HG03457 (cell line): ENCODE data around the gene SLC2A3.
A peak's percentile ranks its signal among the peaks of the same experiment; 100 is the strongest.
"Not testable (repeated sequence)": the region's sequence is repeated elsewhere in the genome, so short reads cannot be mapped to it uniquely, and the experiment has no call there.

Experiments
- ATAC-seq: cut with Tn5 transposase; IDR thresholded peaks from one replicate; pipeline ENCODE4 v1.9.1; 2021; ENCODE audit warnings: moderate number of reproducible peaks; ENCODE audit not compliant: unreplicated experiment

The SLC2A3 gene

GRCh38 chr12:7935590-7936581, at the start of gene SLC2A3:
Gene SLC2A3, minus strand, starts transcription at chr12:7936187. Its CDS starts 153 bp downstream, at chr12:7936034.
- ATAC-seq, result no peak

DNA sequence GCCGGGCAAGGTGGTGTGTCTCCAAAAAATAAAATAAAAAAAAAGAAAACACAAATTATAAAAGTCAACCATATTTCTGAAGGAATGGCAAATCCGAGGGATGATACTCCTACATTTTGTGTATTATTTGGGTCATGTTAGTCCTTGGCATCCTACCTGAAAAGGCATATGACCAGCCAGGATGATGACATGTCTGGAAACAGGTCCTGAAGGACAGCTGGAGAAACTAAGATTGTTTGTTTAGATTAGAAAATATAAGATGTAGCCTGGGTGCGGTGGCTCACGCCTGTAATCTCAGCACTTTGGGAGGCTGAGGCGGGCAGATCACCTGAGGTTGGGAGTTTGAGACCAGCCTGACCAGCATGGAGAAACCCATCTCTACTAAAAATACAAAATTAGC, 48.9 kb upstream of the SLC2A3 start:
- ATAC-seq, result no peak

- not testable (repeated sequence) for ATAC-seq
Observed at GRCh38 chr12:7983460-7983859, 47.5 kb upstream of the SLC2A3 start.

DNA sequence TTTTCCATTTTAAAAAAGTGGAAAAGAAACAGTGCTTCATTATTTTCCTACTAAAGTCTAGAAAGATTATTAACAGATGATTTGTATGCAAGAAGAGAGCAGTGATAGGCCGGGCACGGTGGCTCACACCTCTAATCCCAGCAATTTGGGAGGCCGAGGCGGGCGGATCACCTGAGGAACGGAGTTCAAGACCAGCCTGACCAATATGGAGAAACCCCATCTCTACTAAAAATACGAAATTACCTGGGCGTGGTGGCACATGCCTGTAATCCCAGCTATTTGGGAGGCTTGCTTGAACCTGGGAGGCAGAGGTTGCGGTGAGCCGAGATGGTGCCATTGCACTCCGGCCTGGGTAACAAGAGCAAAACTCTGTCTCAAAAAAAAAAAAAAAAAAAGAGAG, 47.0 kb upstream of the SLC2A3 start:
- ATAC-seq, result not testable (repeated sequence)

DNA sequence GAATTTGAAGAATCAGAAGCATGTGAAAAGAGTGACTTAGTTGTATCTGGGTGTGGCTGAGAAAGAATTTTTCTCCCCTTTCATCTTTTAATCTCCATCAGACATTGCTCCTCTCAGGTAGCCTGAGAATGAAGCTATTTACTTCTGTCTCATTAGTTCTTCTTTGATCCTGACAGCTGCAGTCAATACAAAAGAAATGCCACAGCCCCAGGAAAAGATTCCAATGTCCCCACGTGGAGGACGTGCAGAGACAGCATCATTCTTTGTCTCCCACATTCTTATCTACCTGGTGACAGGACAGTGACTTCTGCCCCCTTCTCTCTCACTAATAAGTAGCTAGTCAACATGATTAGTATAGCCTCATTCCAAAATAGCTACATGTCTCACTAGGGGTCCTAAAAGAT, 46.3 kb upstream of the SLC2A3 start:
- not testable (repeated sequence) for ATAC-seq

GRCh38 chr12:7981446-7981845, 45.5 kb upstream of the SLC2A3 start:
- no peak for ATAC-seq

DNA sequence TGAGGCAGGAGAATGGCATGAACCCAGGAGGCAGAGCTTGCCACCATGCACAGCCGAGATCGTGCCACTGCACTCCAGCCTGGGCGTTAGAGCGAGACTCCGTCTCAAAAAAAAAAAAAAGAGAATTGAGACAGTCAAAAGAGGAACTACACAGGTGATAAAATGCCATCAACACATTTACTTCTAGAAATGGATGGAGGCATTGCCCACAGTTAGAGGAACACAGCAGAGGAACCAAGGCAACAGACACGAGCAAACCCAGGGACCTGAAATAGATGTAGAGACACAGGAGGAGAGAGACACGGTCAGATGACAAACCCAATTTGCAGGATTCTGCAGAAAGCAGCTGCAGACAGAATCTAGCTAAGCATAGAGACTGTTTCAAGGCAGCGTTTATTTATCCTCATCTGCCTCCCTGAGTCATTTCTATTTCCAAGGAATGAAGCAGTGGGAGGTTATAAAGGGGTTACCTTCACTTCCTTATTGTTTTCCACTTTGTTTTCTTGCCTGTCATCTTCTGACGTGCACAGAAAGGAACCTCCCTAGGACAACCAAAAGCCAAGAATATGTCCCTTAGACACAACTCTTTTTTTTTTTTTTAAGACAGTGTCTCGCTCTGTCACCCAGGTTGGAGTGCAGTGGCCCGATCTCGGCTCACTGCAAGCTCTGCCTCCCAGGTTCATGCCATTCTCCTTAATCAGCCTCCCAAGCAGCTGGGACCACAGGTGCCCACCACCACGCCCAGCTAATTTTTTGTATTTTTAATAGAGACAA, 41.6 kb upstream of the SLC2A3 start:
- ATAC-seq, result not testable (repeated sequence)

DNA sequence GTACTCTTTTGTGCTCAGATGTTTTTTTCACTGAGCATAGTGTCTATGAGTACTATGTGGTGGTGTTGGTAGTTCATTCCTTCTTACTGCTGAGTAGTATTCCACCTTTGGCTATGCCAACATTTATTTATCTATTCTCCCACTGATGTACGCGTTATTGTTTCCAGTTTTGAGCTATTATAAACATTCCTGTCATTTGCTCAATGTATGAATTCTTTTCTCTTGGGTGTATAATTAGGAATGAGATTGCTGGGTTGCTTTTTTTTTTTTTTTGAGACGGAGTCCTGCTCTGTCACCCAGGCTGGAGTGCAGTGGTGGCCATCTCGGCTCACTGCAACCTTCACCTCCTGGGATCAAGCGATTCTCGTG, 37.5 kb upstream of the SLC2A3 start:
- ATAC-seq, result no peak

DNA sequence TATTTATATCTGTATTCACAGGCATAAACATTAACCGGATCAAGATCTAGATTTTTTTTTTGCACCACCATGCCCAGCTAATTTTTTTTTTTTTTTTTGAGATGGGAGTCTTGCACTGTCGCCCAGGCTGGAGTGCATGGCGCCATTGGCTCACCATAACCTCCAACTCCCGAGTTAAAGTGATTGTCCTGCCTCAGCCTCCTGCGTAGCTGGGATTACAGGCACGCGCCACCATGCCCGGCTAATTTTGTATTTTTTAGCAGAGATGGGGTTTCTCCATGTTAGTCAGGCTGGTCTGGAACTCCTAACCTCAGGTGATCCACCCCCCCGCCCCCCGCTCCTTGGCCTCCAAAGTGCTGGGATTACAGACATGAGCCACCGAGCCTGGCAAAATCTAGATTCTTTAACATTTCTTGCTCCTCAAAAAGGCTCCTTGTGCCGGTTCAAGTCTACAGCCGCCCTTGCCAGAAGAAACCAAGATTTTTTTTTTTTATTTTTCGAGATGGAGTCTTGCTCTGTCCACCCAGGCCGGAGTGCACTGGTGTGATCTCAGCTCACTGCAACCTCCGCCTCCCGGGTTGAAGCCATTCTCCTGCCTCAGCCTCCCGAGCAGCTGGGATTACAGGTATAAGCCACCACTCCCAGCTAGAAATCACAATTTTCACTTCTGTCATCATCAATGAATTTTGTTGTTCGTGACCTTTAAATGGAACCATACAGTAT, 36.9 kb upstream of the SLC2A3 start:
- ATAC-seq, result no peak

- not testable (repeated sequence) for ATAC-seq
Observed at GRCh38 chr12:7972269-7972668, 36.3 kb upstream of the SLC2A3 start.

DNA sequence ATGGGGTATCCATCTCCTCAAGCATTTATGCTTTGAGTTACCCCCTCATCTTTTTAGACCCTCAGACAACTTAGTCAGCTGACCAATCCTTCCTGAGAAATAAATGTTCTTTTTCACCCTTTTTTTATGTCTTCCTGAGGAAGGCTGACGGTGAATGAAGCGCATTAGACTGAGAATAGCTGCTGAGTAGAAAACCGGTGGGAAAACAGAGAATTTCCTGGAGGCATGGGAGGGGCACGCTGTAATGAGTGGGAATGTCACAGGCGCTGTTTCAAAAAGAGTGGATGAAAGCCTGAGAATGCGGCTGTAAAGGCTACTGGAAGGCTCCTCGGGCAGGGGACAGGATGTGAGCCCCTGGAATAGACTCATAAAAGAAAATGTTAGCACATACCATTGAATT, 35.8 kb upstream of the SLC2A3 start:
- not testable (repeated sequence) for ATAC-seq

GRCh38 chr12:7970475-7971252, 34.7 kb upstream of the SLC2A3 start:
- ATAC-seq, result peak; percentile 86

- ATAC-seq, result no peak
Observed at GRCh38 chr12:7966563-7966962, 30.6 kb upstream of the SLC2A3 start.

GRCh38 chr12:7964669-7965068, 28.7 kb upstream of the SLC2A3 start:
- ATAC-seq, result not testable (repeated sequence)

DNA sequence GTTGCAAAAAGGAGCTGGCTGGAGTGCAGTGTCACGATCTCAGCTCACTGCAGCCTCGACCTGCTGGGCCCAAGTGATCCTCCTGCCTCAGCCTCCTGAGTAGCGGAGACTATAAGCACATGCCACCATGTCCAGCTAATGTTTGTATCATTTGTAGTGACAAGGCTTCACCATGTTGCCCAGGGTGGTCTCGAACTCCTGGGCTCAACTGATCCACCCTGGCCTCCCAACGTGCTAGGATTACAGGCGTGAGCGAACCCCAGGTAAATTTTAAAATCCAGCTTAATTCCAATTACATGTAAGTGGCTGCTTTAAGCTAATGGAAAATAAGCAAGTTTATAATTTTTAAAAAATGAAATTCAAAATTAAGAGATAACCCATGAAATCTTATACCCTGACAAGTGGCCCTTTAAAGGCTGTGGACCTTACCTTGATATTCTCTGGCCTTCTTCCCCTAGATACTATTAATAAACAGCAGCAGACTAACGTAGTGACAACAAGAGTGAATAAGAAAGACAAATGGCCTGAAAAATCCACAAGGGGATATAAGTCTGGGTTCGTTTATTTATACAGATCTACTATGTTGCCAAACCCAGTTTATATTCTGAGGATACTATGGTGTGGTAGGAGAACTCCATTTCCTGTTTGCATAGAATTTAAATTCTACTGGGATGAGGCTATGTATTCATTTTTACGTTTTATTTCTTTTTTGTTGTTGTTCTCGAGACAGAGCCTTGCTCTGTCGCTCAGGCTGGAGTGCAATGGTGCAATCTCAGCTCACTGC, 25.6 kb upstream of the SLC2A3 start:
- no peak for ATAC-seq

DNA sequence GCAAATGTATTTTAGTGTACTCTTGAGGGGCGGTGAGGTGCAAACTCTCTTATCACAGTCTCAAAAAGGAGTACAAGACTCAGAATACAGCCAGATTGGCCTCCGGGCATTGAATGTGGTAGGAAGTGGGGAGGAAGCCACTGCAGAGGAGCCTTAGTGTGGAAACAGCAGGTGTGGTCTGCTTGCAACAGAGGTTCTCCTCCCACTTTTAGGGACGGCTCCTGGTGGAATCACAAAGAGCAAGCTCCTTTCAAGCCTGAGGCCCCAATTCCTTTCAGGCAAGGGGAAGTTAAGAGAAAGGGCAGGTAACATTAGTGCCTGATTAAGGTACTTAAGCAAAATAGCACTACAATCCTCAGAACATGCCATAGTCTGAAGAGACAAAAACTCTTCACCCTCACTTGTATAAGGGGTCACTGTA, 23.7 kb upstream of the SLC2A3 start:
- no peak for ATAC-seq

- ATAC-seq, result no peak
Observed at GRCh38 chr12:7959278-7959677, 23.3 kb upstream of the SLC2A3 start.

- ATAC-seq, result not testable (repeated sequence)
Observed at GRCh38 chr12:7954877-7955276, 18.9 kb upstream of the SLC2A3 start.

DNA sequence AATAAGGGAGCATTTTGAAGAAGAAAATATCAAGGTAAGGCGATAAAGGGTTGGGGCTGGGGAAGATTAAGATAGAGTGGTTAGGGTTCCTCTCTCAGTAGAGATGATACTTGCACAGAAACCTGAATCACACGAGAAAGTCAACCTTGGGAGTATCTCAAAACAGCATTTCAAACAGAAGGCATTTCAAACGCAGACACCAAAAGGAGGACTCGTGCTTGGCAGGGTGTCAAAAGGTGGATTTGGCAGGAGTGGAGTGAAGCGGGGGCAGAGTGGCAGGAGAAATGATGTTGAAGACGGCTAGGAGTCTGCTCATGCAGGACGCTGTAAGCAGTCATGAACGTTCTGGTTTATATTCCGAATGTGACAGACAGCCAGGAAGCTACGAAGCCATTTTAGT, 18.4 kb upstream of the SLC2A3 start:
- ATAC-seq, result not testable (repeated sequence)
